GM21723 (cell line): ENCODE data around the gene TYK2.
"Not testable (repeated sequence)": the region's sequence is repeated elsewhere in the genome, so short reads cannot be mapped to it uniquely, and the experiment has no call there.

Experiments
- ATAC-seq: cut with Tn5 transposase; IDR thresholded peaks from one replicate; pipeline ENCODE4 v1.9.1; 2021; ENCODE audit warnings: mild to moderate bottlenecking, moderate library complexity; ENCODE audit not compliant: unreplicated experiment

Gene TYK2

DNA sequence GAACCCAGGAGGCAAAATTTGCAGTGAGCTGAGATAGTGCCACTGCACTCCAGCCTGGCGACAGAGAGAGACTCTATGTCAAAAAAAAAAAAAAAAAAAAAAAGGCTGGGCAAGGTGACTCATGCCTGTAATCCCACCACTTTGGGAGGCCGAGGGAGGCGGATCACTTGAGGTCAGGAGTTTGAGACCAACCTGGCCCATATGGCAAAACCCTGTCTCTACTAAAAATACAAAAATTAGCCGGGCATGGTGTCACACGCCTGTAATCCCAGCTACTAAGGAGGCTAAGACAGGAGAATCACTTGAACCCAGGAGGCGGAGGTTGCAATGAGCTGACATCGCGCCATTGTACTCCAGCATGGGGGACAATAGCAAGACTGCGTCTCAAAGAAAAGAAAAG, 43.6 kb downstream of the TYK2 start:
- not testable (repeated sequence) for ATAC-seq

DNA sequence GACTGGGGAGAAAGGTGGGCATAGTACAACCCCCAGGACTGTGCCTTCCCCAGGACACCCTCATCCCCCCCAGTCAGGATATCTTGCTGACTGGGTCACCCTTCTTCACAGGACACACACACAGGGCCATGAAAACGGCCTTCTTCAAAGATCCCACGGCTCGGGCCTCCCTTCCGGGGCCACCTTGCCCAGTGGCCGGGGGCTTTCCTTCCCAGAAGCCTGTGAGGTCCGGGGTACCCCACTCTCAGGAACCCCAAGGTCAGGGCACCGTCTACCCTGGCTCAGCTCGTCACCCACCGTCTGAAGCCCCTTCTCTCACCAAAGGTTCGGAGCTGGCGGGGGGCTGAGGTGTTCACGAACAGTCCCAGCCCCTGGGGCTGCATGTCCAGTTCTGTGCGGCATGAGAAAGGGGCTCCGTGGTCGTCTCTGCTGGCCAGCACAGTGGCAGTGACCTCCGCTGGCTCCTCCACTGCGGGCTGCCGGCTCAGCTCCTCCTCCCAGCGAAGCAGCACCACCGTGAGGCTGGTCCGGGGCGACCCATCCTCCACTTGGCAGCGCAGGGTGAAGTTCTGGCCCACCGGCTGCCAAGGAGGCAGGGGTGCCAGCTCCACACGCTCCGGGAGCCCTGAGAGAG, 44.9 kb downstream of the TYK2 start:
- ATAC-seq: no peak

GRCh38 chr19:10334588-10335351, 45.6 kb downstream of the TYK2 start:
- ATAC-seq: no peak

GRCh38 chr19:10333758-10334587, 46.4 kb downstream of the TYK2 start:
- ATAC-seq: peak; percentile 10

DNA sequence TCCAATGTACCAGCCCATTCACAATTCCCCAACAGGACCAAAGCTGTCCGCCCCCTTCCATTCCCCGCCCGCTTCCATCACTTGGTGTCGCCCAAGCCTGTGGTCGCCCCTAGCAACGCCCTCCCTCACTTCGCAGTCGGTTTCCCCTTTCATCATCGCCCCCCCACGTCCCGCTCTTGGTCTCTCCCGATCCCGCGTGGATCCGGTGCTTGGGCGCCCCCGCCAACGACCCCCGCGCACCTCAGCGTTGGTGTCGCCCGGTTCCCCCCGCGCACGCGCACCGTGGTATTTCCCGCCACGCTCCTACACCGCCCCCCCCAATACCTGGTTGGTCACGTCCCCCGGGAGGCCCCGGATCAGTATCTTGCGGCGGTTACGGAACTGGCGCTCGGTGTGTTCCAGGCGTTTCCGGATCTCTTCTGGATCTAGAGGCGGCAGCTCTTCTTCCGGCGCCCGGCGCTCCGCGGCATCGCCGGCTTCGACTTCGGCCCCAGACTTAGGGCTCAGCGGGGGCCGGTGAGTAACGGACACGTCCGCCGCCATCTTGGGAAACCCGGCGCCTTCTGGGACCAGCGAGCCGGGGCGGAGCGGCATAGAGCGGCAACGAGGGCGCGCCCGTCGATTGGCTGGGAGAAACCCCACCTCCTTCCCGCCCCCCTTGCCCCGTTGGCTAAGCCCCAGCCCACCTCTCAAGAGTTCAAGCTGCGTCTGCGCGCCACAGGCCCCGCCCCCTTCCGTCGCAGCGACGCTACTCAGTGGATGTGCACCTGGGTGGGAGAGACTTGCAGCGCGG, 47.2 kb downstream of the TYK2 start, which contains the start of gene RAVER1:
Gene RAVER1 (minus strand): TSS at position 565 of the 793 bp plus-strand sequence. CDS start 22 bp downstream, at position 543.
- peak; percentile 83 for ATAC-seq

GRCh38 chr19:10332158-10332964, 48.0 kb downstream of the TYK2 start:
- no peak for ATAC-seq

- ATAC-seq: no peak
Measured at GRCh38 chr19:10329555-10329954, 50.8 kb downstream of the TYK2 start.

DNA sequence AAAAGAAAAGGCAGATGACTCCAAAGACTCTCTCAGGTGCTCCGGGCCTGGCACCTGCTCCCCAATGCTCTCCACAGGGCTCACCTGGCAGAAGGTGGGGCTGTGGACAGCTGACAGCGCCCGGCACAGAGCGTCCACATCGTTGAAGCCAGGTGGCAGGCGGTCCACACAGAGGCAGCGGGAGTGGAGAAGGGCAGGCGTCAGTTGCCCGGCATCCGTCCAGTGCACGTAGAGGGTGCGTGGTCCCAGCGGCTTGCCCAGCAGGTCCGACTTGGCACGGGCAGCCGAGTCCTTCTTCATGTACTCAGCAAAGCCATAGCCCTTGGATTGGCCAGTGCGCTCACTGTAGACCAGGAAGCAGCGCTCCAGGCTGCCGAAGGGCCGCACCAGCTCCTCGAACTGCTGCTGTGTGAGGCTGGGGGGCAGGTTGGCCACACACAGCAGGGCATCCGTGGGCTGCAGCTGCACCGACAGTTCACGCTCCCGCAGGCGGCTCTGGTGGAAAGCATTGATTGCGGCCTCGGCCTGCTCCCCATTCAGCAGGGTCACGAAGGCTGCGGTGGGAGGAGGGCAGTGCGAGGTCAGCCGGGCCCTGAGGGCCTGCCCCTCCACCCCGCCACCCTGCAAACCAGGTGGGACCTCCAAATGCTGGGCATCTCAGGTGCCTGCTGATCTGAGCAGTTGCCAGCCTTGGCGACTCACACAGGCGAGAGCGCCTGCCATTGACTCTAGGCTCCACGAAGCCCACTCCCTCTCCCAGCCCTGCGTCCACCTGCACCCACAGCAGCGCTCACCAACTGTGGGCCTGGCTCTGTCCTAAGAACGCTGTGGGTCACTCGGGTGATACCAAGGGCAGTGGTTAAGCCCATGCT, 51.6 kb downstream of the TYK2 start:
- no peak for ATAC-seq

- ATAC-seq: no peak
Measured at GRCh38 chr19:10327793-10328192, 52.6 kb downstream of the TYK2 start.

GRCh38 chr19:10325732-10326131, 54.6 kb downstream of the TYK2 start:
- no peak for ATAC-seq

- ATAC-seq: no peak
Measured at GRCh38 chr19:10321874-10322835, 58.2 kb downstream of the TYK2 start.

- no peak for ATAC-seq
Measured at GRCh38 chr19:10321417-10321797, 59.0 kb downstream of the TYK2 start.

DNA sequence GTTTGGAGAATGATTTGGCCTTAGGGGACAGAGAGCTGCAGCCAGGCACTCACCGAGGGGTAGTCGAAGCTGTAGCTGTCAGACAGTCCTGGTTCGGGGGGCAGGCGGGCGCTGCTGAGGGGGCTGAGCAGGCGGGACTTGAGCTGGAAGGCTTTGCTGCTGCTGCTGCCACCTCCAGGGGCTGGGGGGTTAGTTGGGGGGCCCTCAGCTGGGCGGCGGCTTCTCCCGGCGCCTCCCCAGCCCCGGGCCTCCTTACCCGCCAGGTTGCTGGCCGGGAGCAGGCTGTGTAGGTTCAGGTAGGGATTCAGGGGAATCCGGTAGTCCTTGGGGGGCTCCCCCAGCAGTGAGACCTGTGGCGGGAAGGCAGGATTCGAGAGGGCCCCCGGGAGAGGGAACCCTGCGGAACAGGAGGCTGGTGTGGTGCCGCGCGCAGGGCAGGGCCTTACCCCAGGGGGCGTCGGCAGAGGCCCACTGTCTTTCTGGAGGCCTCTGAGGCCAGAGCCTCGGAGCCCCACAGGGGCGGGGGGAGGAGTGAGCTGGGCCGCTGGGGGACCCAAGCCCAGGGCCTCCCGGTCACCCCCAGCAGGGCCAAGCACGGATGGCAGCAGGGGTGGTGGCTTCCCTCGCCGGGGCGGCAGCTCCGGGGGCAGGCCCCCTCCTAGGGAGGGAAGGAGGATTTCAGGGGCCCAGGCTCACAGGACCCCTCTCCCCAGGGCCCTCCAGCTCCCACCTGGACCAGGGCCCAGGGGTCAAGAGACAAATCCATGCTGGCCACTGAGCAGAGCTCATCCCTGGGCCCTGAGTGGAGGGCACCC, 59.6 kb downstream of the TYK2 start:
- ATAC-seq: no peak

DNA sequence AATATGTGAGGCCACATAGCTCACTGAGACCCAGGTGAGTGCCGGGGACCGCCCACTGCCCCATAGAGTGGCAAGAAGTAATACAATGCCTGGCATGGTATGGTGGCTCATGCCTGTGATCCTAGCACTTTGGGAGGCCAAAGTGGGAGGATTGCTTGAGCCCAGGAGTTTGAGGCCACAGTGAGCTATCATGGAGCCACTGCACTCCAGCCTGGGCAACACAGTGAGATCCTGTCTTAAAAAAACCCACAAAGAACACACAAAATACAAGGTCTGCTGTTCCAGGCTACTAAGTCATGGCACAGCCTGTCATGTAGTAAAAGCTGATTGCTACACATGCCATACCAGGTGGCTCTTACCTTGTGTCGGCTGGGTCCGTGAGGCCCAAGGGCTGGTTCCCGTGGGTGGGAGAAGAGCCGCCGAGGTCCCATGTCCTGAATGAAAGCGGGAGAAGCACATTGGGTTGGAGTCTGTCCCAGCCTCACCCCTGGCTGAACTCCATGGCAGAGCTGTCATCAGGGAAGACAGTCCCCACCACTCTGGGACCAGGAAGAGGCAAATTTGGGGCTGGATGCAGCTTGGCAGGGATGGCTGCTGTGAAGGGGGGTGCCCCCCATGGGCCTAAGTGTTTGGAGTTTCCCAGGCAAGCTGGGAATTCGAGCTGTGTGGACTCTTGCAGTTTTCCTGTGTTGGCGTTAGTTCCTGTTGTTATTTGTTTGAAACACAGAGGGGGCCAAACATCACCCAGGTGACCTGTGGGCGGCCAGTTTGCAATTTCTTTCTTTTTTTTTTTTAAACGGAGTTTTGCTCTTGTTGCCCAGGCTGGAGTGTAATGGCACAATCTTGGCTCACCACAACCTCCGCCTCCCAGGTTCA, 61.3 kb downstream of the TYK2 start:
- ATAC-seq: no peak

DNA sequence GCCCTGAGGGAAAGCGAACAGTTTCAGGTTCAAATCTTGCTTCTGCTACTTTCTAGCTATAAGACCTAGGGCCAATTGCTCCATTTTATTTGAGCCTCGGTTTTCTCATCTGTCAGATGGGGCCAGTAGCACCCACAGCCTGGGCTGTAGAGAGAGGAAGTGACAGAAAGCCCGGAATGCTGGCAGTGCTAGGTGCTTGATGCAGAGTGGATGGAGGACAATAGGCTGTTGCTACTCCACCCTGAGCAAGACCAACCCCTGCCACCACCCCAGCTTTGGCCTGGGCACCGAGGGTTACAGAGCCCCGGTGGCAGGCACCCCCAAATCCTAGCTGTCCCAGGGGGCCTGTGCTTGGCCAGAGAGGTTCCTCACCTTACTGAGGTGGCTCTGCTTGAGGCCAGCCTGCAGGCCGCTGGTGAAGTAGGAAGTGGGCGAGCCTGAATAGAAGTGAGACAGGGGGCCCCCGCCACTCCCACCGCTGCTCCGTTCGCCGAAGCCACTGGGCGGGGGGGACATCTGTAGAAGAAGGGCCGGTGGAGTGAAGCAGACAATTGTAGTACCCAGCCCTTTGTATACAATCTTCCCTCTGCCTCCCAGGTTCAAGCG, 62.4 kb downstream of the TYK2 start:
- ATAC-seq: no peak
